SH-SY5Y (cell line): Measurements from ENCODE around the gene NAA25.

Experiments
- GATA2 ChIP-seq: IDR thresholded peaks from 2 replicates; pipeline ENCODE4 v1.6.1; 2011; ENCODE audit warnings: mild to moderate bottlenecking, low read depth, low read length
- GATA3 ChIP-seq: IDR thresholded peaks from 2 replicates; pipeline ENCODE4 v1.6.1; 2011; ENCODE audit warnings: low read depth, mild to moderate bottlenecking, low read length, moderate library complexity

GRCh38 chr12:111993292-111994150 lies 115.1 kb downstream of the NAA25 start:
- TF ChIP-seq GATA2 (no peak), GATA3 (no peak)
